ENCODE data around the gene HEXIM1.

GRCh38 chr17:45147581-45148182, 593 bp upstream of the HEXIM1 start:
- no peak for TF ChIP-seq CTCF (conservative IDR thresholded peaks at IDR 0.05; ENCODE audit: low read depth in 2 of 2)
- no peak for TF ChIP-seq ZNF462 (CRISPR knock-in tag; IDR thresholded peaks at IDR 0.05)
- no peak for TF ChIP-seq EZH2 (IDR thresholded peaks at IDR 0.05; ENCODE audit: low read depth, unreplicated experiment)
- TF ChIP-seq POLR2AphosphoS5 (IDR thresholded peaks at IDR 0.05; ENCODE audit: low read depth), result no peak
- TF ChIP-seq REST (IDR thresholded peaks at IDR 0.05; ENCODE audit: unreplicated experiment), result no peak
- no peak for TF ChIP-seq EZH2phosphoT487 (IDR thresholded peaks at IDR 0.05; ENCODE audit: unreplicated experiment)
- no peak for TF ChIP-seq ETS1 (IDR thresholded peaks at IDR 0.05)
- no peak for TF ChIP-seq ZNF114 (CRISPR knock-in tag; IDR thresholded peaks at IDR 0.05)
- TF ChIP-seq CREB1 (CRISPR knock-in tag; IDR thresholded peaks at IDR 0.05; ENCODE audit: low read depth), result peak; percentile 41
